Fibroblast of gingiva (primary cell): Measurements from ENCODE around the gene PTPRD.

ENCODE experiments used
- DNase-seq: peaks from one replicate; pipeline ENCODE4 v3.0.0-alpha.2; 2011; ENCODE audit warnings: low read depth

The PTPRD gene

GRCh38 chr9:8266861-8267260 lies 2345.9 kb downstream of the PTPRD start:
- no peak for DNase-seq

GRCh38 chr9:8265281-8265680 lies 2347.5 kb downstream of the PTPRD start:
- no peak for DNase-seq
